ENCODE measurements around the gene MORN1.

GRCh38 chr1:2288816-2289536, 102.4 kb downstream of the MORN1 start:
- TF ChIP-seq CTCF (IDR thresholded peaks at IDR 0.05 in 8 of 11, conservative IDR thresholded peaks at IDR 0.05 in 3 of 11) = no peak
- no peak for TF ChIP-seq POLR2AphosphoS5 (IDR thresholded peaks at IDR 0.05)
- TF ChIP-seq POLR2A (IDR thresholded peaks at IDR 0.05) = no peak
